ENCODE measurements around the gene DMBX1.

GRCh38 chr1:46481961-46482360, 7.7 kb upstream of the DMBX1 start:
- TF ChIP-seq, protein P1, sequence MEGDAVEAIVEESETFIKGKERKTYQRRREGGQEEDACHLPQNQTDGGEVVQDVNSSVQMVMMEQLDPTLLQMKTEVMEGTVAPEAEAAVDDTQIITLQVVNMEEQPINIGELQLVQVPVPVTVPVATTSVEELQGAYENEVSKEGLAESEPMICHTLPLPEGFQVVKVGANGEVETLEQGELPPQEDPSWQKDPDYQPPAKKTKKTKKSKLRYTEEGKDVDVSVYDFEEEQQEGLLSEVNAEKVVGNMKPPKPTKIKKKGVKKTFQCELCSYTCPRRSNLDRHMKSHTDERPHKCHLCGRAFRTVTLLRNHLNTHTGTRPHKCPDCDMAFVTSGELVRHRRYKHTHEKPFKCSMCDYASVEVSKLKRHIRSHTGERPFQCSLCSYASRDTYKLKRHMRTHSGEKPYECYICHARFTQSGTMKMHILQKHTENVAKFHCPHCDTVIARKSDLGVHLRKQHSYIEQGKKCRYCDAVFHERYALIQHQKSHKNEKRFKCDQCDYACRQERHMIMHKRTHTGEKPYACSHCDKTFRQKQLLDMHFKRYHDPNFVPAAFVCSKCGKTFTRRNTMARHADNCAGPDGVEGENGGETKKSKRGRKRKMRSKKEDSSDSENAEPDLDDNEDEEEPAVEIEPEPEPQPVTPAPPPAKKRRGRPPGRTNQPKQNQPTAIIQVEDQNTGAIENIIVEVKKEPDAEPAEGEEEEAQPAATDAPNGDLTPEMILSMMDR (IDR thresholded peaks at IDR 0.05): no peak
- TF ChIP-seq POLR2A (IDR thresholded peaks at IDR 0.05): no peak
